NCI-H1930 (cell line): ENCODE data around the gene DAGLA.
"Not testable (repeated sequence)": the region's sequence is repeated elsewhere in the genome, so short reads cannot be mapped to it uniquely, and the experiment has no call there.

Experiments used
- DNase-seq, 2 experiments: peaks; one replicate each; lab custom pipeline; 2025; lab: John Stamatoyannopoulos, UW

DAGLA gene

DNA sequence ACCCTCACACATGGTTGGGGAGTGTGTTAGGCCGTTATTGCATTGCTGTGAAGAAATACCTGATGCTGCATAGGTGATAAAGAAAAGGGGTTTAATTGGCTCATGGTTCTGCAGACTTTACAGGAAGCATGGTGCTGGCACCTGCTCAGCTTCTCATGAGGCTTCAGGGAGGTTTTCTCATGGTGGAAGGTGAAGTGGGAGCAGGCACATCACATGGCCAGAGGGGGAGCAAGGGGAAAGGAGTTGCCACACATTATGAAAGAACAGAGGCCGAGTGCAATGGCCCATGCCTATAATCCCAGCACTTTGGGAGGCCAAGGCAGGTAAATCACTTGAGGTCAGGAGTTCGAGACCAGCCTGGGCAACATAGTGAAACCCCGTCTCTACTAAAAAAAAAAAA is 19.2 kb upstream of the DAGLA start:
- not testable (repeated sequence) for DNase-seq

DNA sequence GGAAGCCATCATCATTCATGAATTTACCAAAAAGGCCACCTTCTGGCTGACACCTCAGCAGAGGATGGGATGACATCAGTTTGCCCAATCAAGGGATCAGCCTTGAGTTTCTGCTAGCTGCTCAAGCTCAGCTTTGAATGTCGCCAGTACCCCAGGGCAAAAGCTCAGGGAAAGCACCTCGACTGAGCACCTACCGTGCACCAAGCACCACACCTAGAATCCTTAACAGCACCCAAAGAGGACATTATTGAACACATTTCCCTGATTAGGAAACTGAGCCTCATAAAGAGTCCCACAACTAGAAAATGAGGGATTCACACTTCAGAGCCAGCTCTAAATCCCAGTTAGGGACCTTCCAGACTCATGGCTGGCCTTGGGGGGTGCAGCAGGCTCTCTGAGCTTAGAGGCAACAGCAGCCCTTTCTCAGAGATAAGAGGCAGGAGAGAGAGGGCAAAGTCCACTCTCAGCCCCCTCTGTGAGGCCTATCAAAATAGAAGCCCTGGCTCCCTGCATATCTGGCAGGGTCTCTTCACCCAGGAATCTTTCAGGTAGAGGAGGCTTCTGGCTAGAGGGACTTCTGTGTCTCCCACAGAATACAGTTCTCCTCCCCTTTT is 13.4 kb upstream of the DAGLA start:
- no peak for DNase-seq

DNA sequence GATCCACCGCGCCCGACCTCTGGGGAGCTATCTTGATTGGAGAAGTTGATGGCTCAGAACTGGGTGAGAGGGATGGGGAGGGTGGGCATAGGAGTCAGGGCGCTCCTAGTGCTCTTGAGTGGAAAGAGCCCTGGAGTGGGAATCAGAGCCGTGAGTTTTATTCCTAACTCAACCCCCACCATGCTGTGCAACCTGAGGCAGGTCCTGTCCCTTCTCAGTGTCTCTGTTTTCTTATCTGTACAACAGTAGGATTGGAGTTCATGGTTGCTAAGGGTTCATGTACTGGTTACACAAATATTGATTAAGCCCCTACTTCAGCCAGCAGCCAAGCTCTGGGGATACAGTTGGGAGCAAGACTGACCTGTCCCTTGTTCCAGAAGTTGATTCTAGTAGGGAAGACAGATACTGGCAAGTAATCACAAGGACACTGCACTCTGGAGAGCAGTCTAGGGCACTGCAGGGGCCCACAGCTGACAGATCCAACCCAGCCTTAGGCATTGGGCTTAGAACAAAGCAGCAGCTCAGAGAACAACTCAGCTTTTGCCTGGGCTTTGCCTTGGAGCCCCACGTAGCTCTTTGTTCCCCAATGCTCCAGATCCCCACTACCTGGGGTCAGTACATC is 12.4 kb upstream of the DAGLA start:
- no peak for DNase-seq

DNA sequence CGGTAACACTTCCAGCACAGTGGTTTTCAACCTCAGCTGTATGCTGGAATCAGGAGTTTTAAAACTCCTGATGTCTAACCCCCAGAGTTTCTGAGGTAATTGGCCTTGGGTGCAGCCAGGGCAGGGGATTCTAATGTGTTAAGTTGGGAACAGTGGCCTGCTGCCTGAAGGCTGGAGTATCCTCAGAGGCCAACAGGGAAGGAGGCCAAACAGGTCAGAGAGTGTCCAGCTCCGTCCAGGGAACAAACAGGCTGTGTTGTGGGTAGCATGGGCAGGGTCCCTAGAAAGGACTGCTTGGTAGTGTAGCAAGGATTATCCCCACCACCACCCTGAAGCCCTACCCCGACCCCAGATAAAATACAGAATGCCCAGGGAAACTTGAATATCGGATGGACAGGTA is 10.8 kb upstream of the DAGLA start:
- DNase-seq, result no peak

DNA sequence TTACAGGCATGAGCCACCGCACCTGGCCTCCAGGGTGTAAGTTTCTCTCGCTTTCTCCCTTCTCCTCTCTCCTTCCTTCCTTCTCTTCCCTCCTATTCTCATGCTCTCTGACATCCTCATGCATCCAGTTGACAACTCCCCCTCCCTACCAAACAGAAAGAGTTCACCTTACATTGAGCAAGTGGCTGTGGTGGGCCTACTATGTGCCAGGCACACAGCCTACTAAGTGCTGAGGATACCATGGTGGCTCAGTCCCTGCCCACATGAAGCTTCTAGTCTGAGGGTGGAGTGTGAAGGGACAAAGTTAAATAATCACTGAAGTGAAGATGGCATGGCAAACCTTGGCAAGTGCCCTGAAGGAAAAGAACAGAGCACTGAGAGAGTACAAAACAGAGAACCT is 9.6 kb upstream of the DAGLA start:
- no peak for DNase-seq

DNA sequence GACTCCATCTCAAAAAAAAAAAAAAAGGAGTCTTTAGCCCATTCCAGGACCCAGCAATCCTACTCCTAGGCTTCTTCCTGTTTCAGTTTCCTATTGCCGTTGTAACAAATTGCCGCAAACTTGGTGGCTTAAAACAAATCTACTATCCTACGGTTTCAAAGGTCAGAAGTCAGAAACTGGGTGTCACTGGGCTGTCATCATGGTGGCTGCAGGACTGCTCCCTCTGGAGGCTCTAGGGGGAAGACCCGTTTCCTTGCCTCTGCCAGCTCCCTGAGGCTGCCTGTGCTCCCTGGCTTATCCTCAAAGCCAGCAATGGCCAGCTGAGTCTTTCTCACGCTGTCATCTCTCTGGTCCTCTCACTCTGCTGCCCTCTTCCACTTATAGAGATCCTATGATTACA is 8.7 kb upstream of the DAGLA start:
- peak in 1 of 2 experiments; percentile 13 for DNase-seq

DNA sequence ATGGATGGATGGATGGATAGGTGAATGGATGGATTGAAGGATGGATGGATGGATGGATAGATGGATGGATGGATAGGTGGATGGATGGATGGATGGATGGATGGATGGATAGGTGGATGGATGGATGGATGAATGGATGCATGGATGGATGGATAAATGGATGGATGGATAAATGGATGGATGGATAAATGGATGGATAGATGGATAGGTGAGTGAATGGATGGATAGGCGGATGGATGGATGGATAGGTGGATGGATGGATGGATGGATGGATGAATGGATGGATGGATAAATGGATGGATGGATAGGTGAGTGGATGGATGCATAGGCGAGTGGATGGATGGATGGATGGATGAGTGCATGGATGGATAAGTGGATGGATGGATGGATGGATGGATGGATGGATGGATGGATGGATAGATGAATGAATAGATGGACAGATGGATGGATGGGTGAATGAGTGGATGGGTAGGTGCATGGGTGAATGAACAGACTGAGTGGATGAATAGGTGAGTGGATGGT is 6.2 kb upstream of the DAGLA start:
- not testable (repeated sequence) for DNase-seq

DNA sequence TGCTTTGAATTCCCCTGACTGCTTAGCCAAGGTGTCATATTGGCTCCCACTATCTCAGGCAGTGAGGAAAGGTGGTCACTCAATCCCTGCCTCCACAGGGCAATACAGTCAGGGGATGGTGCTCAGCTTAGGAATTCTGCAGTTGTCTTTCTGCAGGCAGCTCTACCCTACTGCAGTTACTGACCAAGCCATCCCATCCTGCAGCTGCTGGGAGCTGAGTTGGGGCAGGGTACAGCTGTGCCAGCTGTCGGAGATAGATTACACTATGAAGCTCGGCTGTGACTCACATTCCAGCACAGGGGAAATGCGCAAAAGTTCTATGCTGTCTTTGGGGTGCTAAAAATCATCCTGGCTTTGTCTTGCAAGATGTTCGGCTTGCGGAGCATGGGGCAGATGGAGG is 4.4 kb upstream of the DAGLA start:
- no peak for DNase-seq

DNA sequence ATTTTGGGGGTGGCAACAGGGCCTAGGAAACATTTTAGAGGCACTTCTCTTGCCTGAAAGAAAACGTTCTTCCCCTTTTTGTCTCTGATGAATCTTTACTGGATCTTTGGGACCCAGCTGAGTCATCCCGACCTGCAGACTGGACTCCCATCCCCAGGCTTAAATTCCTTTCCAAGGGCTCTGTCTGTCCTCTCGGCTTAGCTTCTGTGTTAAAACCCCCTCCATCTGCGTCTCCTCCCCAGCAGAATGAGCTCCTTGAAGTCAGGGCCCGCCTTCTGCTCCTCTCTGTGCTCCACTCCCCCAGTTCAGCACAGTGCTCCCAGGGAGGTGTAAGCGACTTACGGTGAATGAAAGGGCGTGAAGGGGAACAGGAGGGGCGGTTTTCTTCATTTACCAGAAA is 895 bp upstream of the DAGLA start:
- no peak for DNase-seq

DNA sequence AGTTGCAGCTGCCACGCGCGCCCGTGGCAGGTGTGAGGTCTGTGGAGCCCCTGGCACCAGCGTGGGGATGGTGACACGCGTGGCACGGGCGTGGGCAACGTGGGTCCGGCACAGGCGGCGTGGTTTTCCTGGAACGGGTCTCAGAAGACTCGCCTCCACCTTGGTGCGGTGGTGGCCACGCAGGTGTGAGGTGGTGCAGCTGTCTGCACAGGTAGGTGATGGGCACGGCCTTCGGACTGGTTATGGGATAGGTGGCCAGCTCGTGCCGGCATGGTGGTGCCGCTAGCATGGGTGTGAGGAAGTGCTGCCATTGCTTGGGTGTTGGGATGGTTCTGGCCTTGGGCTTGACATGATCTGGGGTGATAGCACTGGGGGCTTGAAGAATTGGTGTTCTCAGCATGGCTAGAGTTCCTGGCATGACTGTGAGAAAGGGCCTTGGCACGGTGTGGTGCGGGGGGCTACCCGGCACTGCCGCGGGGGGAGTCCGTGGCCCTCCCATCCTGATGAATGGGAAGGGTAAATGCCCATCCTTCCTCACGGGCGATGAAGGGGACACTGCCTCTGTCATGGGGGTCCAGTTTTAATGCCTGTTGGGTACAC is 531 bp downstream of the DAGLA start:
- no peak for DNase-seq

DNA sequence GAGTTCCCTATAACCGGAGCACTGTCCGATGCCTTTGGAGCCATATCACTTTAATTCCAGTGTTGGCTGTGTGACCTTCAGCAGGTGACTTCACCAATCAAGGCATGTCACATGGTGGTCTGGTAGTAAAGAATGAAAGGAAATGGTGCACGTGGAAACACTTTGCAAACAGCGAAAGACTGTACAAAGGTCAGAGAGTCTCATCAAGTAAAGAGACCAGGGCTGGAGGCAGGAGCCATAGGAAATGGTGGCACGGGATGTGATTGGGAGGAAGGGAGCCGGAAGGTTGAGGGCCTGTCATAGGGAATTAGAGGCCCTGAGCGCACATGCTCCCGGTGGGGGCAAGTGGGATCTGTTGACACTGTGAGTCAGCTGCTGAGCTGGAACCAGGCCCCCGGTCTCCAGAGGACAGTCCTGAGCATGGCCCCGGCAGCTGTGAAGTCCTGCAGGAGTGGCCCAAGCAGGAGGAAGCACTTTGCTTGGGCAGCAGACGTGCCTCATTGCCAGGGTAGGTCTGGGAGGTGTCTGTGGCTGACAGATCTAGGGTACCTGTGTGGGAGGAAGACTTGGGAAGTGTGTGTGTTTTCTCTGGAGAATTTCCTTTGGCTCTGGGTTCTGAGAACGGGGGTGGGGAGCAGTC is 2.0 kb downstream of the DAGLA start:
- no peak for DNase-seq

DNA sequence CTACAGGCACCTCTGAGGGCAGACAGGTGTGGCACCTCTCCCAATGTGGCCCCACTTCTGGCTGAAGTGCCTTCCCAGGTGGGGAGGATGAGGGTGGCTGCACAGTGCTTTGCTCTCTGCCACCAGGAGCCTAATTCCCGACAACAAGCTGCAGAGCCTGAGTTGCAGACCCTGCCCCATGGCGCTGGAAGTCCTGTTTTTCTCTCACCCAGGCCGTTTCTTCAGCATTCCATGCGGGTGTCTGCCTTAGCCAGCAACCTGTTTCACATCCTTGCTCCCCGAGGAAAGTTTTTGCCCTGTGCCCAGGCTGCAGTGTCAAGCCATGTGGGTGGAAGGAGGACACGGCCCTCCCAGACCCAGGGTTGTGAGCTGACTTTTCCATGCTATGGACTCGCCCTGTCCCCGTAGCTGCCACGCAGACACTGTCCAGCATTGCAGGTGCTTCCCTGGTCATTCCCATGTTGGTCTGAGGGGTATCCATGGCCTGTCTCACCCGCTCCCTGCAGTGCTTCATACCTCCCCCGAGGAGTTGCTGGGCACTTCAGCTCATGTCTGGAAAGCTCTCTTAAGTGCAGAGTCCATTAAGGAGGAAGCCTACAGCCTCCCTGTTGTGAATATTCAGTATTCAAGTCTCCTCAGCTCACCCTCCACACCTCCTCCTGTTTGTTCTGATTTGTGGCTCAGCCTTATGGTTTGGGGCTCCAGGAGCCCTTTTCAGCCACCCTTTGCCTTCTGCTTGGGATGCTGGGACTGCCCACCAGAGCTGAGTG is 2.9 kb downstream of the DAGLA start:
- DNase-seq, result no peak

DNA sequence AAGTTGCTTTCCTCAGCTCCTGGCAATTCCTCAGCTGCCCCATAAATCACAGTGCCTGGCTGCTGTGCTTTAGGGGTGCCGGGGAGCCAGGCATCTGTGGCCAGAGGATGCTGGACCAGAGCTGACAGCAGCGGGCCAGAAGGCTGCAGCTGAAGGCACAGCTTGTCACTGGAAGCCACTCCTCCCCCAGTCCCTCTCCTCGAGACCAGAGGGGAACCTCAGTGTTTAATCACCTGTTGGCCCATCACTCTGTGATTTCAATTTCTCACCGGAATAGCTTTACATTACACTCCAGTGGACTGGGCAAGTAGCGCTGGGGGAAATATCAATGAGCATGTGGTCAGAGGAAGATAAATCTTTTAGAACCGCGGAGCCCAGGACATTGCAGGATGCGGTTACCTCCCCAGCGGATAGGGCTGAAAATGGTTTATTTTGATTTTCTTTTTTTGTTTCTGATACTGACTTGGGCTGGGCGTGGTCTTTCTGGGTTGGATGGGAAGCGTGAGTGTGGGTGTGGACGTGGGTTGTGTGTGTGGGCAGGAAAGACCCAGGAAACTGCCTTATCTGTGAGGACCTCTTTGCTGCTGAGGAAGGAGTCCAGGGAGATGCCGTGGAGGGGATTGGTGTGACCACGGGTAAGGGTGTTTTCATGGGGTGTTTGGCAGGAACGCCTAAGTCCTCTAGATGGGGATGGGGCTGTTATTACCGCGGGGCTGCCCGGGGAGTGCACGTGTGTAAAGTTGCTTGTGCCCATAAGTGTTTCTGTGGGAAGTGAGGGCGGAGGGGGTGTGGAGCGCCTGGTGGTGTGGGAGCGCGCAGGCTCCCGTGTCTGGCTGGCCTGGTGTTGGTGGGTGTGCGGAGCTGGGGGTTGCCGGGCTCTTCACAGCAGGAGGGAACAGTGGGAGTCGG is 4.0 kb downstream of the DAGLA start:
- no peak for DNase-seq

DNA sequence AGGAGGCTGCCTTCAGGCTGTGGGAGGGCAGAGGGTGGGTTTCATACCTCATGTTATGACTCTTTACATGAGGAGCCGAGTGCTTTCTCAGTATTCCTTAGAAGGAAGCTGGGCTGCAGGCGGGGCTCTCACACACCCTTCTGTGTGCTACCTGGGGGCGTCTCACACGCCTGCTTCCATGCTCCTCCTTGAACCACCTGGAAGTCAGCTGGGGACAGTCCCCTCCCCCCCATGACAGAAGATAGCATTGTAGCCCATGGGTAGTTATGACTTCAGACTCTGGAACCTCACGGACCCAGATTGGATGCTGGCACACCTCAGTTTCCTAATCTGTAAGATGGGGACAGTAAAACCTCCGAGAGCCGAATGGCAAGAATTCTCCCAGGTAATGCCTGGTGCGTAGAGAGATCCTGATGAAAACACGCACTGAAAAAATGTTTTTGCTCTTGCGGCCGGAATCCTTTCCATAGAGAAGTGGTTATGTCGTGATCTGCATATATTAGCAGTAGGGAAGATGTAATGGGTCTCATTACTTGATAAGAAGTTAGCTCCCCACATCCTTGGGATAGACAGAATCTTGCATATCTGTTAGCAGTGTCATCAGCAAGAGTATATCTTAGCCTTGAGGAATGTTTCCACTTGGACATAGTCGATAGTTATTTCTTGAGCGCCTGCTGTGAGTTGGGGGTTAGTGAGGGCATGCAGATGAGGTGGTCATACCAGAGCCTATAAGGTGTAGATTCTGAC is 4.9 kb downstream of the DAGLA start:
- no peak for DNase-seq

DNA sequence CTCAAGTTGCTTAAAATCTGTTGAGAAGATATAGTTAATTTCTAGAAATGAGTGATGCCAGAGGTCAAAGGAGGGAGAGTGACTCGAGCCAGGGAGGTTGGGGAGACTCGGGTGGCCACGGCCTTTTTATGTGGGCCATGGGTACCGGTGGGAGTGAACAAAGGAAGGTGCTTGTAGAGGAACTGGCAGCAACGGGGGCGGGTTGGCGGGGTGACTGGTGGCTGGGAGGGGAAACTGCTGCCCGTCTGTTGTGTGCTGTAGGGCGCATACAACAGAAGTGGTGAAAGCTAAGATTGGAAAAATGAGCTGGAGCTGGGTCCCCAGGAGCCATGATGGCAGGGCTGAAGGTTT is 5.4 kb downstream of the DAGLA start:
- no peak for DNase-seq

DNA sequence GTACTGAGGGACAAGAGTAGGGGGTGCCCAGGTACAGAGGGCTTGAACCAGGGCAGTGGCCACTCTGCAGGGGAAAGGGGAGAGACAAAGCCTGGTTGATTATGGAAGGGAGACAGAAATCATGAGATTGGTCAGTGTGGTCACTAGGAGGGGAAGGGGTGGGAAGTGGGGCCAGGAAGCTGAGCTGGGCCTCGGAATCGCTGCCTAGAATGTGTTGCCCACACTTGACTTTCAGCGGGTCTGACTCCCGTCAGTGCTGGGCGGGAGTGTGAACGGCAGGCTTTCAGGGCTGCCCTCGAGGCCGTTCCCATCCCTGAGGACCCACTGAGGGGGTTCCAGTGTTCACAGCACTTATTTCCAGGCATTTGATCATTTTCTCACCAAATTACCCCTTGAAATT is 5.9 kb downstream of the DAGLA start:
- DNase-seq, result no peak

DNA sequence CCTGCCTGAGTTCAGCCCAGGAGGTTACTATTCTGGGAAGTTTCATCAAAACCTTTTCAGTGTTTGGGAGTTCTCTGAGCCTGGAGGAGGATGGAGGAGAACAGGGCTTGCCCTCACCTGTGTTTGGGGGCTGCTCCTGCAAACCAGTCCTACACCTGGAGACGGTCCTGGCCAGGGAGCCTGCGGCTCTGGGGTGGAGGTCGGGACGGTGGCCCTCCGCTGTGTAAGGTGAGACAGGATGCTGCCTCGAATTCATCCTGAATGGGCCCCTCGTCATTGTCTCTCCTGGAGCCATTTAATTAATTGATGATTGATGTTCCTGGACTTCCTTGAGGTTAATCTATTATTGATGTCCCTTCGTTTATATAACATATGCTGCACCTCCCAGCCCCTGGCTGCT is 6.3 kb downstream of the DAGLA start:
- DNase-seq, result no peak

DNA sequence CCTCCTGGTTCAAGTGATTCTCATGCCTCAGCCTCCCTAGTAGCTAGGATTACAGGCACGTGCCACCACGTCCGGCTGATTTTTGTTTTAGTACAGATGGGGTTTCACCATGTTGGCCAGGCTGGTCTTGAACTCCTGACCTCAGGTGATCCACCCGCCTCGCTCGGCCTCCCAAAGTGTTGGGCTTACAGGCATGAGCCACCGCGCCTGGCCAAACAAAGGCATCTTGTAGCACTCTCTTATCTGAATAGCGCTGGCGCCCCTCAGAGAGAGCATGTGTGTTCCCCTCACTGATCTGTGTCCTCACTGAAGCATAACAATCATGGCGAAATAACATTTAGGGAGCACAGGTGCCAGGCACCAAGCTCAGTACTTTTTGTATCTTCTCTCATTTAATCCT is 7.2 kb downstream of the DAGLA start:
- no peak for DNase-seq

DNA sequence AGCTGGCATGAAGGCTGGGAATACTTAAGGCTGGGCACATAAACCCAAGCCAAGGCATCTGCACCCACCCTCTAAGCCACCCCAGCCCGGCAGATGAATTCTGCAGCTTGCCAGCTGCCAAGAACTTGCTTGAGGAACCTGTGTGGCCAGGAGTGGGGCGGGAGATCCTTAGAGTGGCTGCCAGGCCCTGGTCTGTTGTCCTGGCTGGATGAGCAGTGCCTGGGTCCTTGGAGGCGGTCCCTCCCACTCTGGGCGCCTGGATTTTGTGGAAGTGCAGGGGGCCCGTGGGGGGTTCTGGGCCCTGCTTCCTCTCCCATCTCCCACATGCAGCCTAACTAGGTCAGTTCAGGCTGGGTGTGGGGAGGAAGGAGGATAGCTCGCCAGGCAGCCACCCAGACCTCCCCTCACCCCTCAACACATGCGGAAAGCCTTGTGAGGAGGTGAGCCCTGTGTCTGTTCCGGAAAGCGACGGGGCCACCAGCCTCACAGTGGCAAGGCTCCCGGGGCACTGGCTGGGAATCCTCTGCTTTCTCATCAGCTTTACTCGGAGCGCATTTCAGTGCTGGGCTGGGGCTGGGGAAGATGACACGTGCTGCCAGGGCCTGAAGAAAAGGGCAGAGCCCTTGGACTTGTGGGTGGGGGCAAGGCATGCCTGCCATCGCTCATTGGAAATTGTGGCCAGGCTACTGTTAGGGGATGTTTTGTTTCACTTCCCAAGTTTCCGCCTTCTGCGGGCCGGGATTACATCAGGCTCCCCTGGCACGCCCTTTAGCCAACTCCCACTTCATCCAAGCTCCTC is 8.4 kb downstream of the DAGLA start:
- DNase-seq, result no peak

DNA sequence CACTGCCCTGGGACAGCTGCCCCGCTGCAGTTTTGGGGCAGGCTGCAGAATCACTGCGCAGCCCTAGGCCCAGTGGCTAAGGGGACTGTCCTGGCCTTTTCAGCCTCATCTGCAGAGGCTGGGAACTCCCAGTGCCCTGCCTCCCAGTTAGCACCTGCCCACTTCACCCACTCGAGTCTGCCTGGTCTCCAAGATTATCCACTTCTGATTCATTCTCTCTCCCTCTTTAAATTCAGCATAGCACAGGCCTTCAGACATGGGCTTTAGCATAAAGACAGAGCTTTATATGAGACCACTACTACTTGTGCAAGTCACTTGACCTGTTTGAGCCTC is 8.9 kb downstream of the DAGLA start:
- DNase-seq, result no peak
